ENCODE results near the gene UBE2E2.

UBE2E2 gene

DNA sequence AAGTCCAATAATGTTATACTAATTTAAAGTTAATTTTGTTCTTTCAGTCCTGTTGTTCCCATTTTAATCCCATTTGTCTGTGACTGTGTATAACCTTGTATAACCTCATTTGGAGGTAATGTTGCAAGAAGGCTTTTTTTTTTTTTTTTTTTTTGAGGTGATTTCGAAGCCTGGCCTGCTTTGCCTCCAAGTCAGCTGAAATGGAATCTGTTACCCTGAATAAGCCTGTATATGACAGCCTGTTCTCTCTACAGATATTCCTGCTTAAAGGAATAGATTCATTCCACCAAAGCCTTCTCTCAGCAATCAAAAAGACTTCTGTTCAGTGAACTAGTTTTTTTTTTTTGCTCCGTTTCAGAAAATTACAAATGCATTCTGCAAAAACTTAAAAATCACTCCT lies 330.9 kb downstream of the UBE2E2 start:
- no peak for DNase-seq (ENCODE audit: low read depth, low spot score)

DNA sequence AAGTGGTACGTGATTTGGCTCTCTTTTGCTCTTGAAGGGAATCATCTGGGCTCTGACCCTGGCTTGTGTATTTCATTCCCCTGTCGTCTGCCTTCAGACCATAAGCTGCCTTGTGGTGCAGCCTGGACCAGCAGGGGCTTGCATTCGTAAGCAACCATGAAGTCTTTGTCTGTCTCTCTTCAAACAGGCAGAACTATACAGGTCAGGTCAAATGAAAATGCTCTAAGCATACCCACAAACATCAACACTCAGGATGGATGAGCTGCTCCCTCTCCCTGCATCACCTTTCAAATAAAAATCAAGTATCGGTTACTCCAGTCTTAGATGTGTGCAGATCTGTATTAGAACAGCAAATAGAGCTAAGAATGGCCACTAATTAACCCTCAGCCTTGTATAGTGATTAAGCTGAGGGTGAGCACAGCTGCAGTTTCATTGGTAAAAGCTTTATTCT lies 334.0 kb downstream of the UBE2E2 start:
- peak; percentile 22 for DNase-seq (ENCODE audit: low read depth, low spot score)

DNA sequence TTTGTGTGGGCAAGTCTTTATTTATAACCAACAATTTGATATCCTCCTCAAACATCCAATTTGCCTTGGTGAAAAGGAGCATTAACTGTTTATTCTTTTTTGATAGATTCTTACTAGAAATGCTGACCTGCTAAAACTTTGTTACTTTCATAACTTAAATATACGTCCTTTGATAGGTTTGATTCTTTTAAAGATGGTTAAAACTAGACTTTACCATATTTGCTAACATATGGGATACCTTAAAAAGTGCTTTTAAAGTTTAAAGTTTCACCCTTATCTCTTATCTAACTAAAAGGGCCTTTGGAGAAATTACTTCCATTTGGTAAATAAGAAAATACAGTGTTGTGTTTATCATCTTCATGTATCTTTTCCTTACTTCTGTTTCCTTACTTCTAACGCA lies 336.1 kb downstream of the UBE2E2 start:
- DNase-seq (ENCODE audit: low read depth, low spot score): no peak

DNA sequence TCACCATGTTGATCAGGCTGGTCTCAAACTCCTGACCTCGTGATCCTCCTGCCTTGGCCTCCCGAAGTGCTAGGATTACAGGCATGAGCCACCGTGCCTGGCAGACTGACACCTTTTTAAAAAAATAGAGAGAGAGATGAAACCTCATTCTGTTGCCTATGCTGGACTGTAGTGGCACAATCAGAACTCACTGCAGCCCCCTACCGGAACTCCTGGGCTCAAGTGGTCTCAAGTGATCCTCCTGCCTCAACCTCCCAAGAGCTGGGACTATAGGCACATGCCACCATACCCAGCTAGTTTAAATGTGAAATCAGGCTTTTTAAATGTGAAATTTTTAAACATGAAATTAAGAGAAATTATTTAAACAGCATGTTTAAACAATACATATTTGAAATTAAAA lies 337.5 kb downstream of the UBE2E2 start:
- no peak for DNase-seq (ENCODE audit: low read depth, low spot score)

DNA sequence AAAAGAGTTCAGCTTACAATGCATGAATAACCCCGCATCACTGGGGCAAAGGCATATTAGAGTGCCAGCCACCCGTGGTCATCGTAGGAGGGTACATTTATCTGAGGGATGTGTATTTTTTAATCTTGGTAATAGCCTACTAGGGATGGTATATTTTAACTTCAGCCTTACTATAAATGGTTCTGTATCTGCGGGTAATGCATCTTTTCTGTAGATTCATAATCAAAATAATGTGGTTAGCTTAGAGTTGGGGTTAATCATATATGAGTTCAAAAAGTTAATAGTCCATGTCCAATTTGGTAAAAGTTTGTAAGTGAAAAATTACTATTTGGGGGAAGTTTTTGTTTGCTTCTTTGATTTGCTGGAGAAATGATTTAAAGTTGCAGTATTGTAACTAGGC lies 339.0 kb downstream of the UBE2E2 start:
- no peak for DNase-seq (ENCODE audit: low read depth, low spot score)

DNA sequence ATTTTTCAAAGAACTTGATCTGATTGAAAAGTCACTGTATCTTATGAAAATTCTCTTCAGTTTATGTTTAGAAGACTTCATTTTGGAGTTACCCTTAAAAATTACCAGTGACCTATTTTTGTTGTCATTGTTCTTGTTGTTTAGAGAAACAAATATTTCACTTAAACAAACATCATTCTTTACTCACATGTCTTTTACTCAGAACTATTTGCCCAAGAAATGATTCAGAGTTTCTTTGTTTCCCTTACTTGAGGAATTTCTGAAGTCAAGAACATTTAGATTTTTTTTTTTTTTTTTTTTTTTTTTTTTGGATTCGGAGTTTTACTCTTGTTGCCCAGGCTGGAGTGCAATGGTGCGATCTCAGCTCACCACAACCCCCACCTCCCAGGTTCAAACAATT lies 343.1 kb downstream of the UBE2E2 start:
- no peak for DNase-seq (ENCODE audit: low read depth, low spot score)

DNA sequence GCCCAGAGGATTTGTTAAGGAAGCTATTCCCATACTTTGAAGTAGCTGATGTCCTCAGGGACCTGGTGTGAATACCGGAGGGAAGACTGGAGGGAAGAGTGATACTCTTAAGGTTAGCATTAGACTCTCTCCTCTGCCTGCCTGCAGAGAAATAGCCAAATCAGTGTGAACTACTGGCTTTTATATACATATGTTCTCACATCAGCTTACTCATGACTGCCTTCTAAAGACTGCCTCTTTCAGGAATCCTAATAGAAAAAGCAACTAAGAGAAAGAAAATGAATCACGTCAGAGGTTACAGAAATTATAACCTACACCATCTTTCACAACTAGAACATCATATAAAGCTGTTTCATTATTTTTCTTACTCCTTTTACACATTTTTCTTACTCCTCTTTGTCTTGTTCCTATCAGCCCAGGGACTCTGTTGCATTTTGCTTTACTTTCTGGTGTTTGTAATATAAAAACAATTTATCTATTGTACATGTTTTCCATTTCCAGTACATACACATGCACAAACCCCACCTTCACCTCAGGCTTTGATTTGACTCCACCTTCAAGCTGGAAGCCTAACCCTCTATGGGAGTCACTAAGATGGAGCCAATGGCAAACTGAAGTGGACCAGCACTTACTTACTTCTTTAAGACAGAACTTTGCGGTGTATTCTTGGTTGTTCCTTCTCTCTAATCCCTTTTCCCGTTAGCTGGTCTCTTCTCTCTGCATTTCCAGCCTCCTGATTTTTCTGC lies 345.0 kb downstream of the UBE2E2 start:
- no peak for DNase-seq (ENCODE audit: low read depth, low spot score)

DNA sequence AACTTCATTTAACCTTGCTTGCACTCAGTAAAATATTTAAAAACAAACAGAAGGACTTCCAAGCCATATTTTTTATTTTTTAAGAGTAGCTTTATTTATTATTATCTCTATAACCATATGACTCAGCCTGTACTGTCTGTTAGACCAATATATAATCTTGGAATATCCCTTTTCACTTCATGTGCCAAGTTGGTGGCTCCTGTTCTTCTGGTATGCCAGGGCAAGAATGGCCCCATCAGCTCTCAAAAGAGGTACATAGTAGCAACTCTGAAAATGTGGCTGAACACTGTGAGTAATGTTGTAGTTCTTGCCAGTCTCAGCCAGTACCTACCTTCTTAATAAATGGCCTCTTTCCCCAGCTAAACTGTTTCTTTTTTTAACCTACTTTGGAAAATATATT lies 345.6 kb downstream of the UBE2E2 start:
- no peak for DNase-seq (ENCODE audit: low read depth, low spot score)

DNA sequence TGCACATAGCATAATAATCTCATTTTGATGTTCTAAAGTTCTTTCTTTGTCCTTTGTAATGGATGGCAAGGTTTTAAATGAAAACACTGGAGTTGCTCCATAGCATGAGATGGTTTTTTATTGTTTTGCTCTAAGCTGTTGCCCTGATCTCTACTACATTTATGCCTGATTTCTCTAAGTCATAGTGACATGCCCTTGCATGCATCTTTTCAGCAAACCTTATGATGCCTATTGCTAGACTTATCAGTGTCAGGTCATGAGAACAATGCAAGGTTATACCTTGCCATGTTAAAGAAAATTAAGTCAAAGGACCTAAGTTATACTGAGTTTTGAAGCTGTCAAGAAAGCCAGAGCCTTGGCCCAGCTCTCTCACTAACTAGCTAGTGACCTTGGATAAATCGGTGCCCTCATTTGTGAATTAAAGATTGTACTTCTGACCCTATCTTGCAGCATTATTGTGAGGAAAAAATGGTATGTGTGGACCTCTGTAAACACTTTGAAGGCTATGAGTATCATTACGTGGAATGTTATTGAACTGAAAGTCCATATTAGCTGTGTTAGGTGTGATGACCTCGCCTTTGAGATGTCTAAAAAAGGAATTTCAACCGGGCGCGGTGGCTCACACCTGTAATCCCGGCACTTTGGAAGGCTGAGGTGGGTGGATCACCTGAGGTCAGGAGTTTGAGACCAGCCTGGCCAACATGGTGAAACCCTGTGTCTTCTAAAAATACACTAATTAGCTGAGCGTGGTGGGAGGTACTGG lies 346.2 kb downstream of the UBE2E2 start:
- no peak for DNase-seq (ENCODE audit: low read depth, low spot score)

DNA sequence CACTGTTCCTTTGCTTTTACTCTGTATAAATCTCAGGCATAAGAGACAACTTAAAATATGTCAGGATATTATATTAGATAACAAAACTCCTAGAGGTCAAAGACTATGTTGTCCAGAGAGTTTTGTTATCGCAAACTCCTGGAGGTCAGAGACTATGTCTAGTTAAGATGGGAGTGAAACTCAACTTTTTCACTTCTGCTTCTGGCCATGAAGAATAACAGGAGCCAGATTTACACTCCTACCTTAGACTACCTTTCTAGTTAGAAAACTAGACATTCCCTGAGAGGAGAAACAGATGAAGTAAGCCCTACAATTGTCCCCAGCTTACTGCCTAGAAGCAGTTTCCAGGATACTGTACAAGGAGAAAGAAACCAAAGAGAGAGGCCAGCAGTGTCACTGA lies 347.3 kb downstream of the UBE2E2 start:
- DNase-seq (ENCODE audit: low read depth, low spot score): no peak

DNA sequence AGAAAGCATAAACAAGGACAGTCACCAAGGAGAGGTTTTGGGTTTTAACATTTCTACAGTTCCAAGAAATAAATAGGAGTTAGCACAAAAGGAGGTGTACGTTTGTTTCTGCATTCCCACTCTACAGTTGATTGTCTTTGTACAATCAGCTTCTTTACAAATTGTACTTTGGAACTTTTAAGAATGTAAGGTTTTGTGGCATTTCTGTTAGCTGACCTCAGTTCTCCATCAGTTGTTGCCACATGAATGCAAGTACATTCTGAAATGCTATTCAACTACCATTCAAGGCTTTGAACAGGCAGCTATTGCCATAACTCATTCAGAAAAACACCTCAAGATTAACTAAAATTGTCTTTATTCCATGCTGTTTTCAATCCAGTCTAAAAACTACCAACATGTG lies 349.4 kb downstream of the UBE2E2 start:
- peak; percentile 66 for DNase-seq (ENCODE audit: low read depth, low spot score)

DNA sequence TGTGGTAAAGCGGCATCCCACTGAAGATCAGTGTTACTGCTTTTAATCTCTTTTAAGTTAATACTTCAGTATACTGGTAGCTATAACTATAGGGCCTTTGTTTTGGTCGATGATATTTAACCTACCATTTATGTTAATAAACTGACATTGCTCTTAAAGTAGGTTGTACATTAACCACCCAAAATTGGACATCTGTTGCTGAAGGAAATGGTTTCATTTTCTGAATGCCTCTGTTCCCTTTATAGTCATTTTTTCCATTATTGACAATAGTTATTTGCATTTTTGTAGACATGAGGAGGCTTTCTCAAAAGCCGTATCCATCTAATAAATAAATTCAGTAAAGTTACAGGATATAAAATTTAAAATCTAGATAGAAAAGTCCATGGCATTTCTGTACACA lies 350.2 kb downstream of the UBE2E2 start:
- no peak for DNase-seq (ENCODE audit: low read depth, low spot score)

DNA sequence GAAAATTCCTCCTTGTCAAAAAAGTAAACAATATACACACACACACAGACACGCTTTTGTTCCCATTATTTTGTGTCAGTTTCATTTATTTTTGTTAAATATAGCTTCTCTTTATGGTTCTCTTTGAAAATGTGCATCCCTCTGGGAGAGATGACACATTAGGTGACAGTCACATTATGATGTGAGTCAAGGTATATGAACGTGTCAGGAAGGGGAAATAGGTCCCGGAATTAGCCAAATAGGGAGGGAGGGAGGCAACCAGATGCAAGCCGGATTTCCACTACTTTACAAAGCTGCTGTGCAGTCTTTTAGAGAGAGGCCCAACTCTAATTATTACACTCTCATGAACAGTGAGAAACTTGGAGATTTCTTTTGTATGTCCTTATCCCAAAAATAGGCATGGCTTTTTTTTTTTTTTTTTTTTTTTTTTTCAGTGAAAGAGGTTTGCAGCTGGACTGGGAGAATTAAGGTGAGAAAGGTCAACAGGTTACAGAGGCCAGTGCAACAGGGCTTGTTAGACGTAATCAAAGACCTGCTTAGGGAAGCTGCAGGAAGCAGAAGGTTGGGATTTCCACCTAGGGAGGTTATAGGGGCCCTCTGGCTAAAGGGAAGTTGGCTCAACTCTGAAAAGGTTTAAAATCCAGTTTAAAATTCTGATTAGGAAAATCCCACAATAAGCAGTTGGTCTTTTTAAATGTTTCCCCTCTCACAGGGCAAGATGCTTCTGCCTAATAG lies 362.1 kb downstream of the UBE2E2 start:
- DNase-seq (ENCODE audit: low read depth, low spot score): no peak

DNA sequence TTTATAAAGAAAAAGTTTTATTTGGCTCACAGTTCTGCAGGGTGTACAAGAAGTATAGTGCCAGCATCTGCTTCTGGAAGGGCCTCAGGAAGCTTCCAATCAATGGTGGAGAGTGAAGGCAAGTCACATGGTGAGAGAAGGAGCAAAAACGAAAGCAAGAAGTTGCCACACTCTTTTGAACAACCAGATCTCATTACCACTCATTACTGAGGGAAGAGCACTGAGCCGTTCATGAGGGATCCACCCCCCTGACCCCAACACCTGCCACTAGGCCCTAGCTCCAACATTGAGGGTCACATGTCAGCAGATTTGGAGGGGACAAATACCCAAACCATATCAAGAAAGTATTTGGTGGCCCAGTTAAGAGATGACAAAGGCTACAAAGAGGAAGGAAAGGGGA lies 363.4 kb downstream of the UBE2E2 start:
- no peak for DNase-seq (ENCODE audit: low read depth, low spot score)

DNA sequence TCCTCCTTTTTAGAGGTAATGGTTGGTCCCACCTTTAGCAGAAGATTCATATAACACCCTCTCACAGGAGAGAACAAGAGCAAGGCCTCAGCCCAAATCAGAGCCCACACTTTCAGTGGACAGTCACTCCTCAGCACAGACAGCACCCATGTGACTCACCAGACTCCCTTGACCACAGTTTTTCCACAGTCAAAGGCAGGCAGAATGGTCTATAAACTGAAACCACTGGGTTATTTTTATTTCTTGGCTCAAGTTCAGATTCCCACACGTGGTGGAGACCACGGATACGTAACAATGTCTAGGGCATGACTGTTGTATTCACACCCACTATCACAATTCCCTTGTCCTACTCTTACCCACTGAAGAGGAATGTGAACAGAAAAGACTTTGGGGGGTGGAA lies 364.8 kb downstream of the UBE2E2 start:
- DNase-seq (ENCODE audit: low read depth, low spot score): peak; percentile 95

DNA sequence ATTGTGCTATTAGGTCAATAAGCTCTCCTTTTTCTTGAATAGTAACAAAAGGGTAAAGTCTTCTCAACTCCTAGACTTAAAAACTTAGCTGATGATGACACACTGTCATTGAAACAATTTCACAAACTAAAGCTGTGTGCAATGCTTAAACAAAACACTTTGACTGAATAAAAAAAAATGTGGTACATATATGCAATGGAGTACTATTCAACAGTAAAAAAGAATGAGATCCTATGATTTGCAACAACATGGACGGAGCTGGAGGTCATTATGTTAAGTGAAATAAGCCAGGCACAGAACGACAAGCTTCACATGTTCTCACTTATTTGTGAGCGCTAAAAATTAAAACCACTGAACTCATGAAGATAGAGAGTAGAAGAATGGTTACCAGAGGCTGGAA lies 370.7 kb downstream of the UBE2E2 start:
- no peak for DNase-seq (ENCODE audit: low read depth, low spot score)

DNA sequence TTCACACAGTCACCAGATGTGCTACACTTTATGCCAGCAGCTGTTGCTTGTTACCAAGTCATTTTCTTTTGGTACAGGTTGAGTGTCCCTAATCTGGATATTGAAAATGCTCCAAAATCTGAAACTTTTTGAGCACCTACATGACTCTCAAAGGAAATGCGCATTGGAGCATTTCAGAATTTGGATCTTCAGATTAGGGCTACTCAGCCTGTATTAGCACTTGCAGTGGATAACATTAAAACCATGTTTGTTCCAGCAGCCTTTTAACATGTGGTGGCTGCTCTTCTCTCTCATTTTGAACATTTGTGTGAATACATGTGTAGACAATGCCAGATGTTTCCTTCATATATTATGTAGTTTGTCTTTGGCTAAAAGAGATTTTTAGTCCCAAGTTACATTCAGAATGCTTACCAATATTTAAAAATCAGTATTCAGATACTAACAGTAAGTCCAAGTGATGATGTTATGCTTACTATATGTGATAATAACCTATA lies 371.7 kb downstream of the UBE2E2 start:
- DNase-seq (ENCODE audit: low read depth, low spot score): no peak

DNA sequence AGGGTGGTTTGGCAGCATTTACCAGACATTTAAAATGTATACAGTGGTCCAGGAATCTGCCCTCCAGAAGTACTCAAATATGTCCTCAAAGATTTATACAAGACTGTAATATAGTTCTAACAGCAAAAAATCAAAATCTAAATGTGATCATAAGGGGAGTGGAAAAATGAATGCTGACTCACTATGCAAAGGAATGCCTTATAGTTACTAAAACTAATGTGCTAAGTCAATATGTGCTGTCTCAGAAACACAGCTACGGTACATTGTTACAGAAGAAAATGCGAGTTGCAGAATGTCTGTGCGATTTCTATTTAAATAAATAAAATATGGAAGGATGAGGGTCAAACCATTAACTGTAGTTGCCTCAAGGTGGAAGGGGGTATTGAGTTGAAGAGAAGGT lies 372.6 kb downstream of the UBE2E2 start:
- peak; percentile 23 for DNase-seq (ENCODE audit: low read depth, low spot score)

DNA sequence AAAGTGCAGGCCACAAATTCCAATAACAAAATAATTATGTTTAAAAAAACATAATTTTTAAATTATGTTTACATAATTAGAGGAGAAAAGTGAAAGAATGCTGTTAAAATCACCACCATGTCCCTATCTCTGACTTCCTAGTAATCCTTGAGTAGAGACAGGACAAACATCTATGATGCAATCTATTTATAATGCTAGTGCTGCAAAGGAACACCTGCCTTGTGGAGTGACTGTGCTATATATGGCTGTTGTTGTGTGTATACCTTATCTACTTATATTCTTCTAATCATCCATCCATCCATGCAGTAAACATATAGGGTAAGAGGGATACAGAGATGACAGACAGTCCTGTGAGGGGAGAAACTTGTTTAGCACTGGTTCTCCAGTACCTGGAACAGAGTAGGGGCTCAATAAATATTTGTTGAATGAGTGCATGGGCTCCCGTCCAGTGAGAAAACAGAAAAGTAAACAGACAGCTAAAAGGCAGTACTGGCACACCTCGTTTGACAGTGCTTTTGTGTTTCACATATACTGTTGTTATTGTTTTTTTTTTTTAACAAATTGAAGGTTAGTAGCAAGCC lies 373.3 kb downstream of the UBE2E2 start:
- DNase-seq (ENCODE audit: low read depth, low spot score): peak; percentile 14

DNA sequence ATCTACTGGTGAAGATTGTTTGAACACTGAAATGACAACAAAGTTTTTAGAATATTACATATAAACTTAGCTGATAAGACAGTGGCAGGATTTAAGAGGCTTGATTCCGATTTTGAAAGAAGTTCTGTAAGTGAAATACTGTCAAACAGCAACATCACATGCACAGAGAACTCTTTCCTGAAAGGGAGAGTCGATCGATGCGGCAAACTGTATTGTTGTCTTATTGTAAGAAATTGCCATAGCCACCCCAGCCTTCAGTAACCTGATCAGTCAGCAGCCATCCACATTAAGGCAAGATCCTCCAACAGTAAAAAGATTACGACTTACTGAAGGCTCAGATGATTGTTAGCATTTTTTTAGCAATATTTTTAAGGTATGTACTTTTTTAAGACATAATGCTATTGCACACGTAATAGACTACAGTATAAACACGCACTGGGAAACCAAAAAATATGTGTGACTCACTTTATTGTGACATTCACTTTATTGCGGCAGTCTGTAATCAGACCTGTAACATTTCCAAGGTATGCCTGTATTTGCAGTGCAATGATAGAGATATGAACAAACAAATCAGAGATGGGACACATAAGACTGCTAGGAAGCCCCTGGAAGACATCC lies 377.1 kb downstream of the UBE2E2 start:
- DNase-seq (ENCODE audit: low read depth, low spot score): peak; percentile 47

DNA sequence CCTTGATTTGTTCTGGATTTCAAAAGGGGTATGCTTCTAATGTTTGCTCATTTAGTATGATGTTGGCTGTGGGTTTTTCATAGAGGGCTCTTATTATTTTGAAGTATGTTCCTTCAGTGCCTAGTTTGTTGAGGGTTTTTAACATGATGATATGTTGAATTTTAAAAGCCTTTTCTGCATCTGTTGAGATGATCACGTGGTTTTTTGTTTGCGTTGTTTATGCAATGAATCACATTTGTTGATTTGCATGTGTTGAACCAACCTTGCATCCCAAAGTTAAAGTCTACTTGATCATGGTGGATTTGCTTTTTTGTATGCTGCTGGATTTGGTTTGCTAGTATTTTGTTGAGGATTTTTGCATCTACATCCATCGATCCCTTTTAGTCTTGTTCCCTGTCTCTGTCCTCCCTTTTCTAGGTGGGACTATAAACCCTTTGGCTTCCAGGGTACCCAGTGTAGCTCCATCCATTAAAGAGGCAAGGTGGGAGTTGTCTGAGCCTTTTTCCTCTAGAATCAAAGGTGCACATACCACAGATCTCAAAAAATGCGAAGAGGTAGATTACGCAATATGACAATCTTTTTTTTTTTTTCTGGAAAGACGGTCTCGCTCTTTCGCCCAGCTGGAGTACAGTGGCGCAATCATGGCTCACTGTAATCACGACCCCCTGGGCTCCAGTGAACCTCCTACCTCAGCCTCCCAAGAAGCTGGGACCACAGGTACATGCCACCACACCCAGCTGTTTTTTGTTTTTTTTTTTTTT lies 381.0 kb downstream of the UBE2E2 start:
- DNase-seq (ENCODE audit: low read depth, low spot score): no peak
